ENCODE measurements around the gene TRAT1. TPM values are rescaled to one million over a fixed set of nuclear protein-coding genes. Genes with fewer than 3 reads are reported as not detected.
"Not testable (repeated sequence)": the region's sequence is repeated elsewhere in the genome, so short reads cannot be mapped to it uniquely, and the experiment has no call there.

The TRAT1 gene
- total and polyA plus RNA-seq, 9 donors: 0.15 to 1.7 (median 0.55) TPM; not detected in 3

- H3K9me3 ChIP-seq: no peaks in the 10 kb centered on the region
- WGBS, 3 donors: 83 to 89% (median 88%) methylated on average over 1 of the region's 1 CpG
- no peak overlapping the region for H3K4me3 ChIP-seq
- H3K4me1 ChIP-seq (ENCODE audit: insufficient read depth): no peaks in the 10 kb centered on the region
- H3K27ac ChIP-seq: no peak overlapping the region
- no peaks in the 10 kb centered on the region for H3K27me3 ChIP-seq
- intact Hi-C loops (cut with DNase I): no loop called here
- no peak for TF ChIP-seq EP300 (IDR thresholded peaks at IDR 0.05)
- no peak for TF ChIP-seq CTCF (IDR thresholded peaks at IDR 0.05)
- TF ChIP-seq POLR2A (IDR thresholded peaks at IDR 0.05): no peak
- no peak for DNase-seq
- no peaks in the 10 kb centered on the region for H3K36me3 ChIP-seq
Observed at GRCh38 chr3:108820586-108820985, 2.0 kb upstream of the TRAT1 start.

- Histone ChIP-seq H3K36me3 (no peaks in the 10 kb centered on the region), H3K4me3 (no peak overlapping the region), H3K4me1 (ENCODE audit: insufficient read depth) (no peaks in the 10 kb centered on the region), H3K27me3 (no peaks in the 10 kb centered on the region), H3K27ac (no peak overlapping the region), H3K9me3 (no peaks in the 10 kb centered on the region)
- TF ChIP-seq CTCF (IDR thresholded peaks at IDR 0.05) (no peak), POLR2A (IDR thresholded peaks at IDR 0.05) (no peak)
- no peak for DNase-seq
- WGBS, 3 donors: 70 to 81% (median 78%) methylated on average over 2 of the region's 2 CpGs
- intact Hi-C loops (cut with DNase I): no loop called here
Observed at GRCh38 chr3:108823227-108823626, 641 bp downstream of the TRAT1 start.

GRCh38 chr3:108823803-108824202 lies 1.2 kb downstream of the TRAT1 start:
- H3K4me3 ChIP-seq; intact Hi-C loops (cut with DNase I); H3K27me3 ChIP-seq; DNase-seq; H3K4me1 ChIP-seq (ENCODE audit: insufficient read depth); H3K27ac ChIP-seq; H3K36me3 ChIP-seq; H3K9me3 ChIP-seq: not testable (repeated sequence)
- WGBS, 3 donors: 92 to 94% (median 93%) methylated on average over 10 of the region's 10 CpGs

GRCh38 chr3:108826309-108827187 lies 4.0 kb downstream of the TRAT1 start:
- H3K36me3 ChIP-seq: no peaks in the 10 kb centered on the region
- TF ChIP-seq POLR2A (IDR thresholded peaks at IDR 0.05) (no peak), CTCF (IDR thresholded peaks at IDR 0.05) (no peak), EP300 (IDR thresholded peaks at IDR 0.05) (no peak)
- no peak overlapping the region for H3K27ac ChIP-seq
- no peaks in the 10 kb centered on the region for H3K27me3 ChIP-seq
- H3K9me3 ChIP-seq: no peaks in the 10 kb centered on the region
- intact Hi-C loops (cut with DNase I): no loop called here
- no peak for DNase-seq
- WGBS, 3 donors: 54 to 64% (median 58%) methylated on average over 6 of the region's 6 CpGs
- no peak overlapping the region for H3K4me3 ChIP-seq
- no peaks in the 10 kb centered on the region for H3K4me1 ChIP-seq (ENCODE audit: insufficient read depth)

GRCh38 chr3:108830381-108830780 lies 7.8 kb downstream of the TRAT1 start:
- intact Hi-C loops (cut with DNase I): loop anchor here in 1 of 4 donors (5.0 kb wide), 1 partner anchor 1258 kb away; no protein-coding TSS in a partner anchor
- 68 to 71% (median 68%) methylated on average over 3 of the region's 3 CpGs for WGBS, 3 donors
- no peaks in the 10 kb centered on the region for H3K27me3 ChIP-seq
- DNase-seq: no peak
- H3K27ac ChIP-seq: no peak overlapping the region
- no peaks in the 10 kb centered on the region for H3K36me3 ChIP-seq
- TF ChIP-seq CTCF (IDR thresholded peaks at IDR 0.05) (no peak), EP300 (IDR thresholded peaks at IDR 0.05) (no peak), POLR2A (IDR thresholded peaks at IDR 0.05) (no peak)
- no peaks in the 10 kb centered on the region for H3K4me1 ChIP-seq (ENCODE audit: insufficient read depth)
- no peaks in the 10 kb centered on the region for H3K9me3 ChIP-seq
- H3K4me3 ChIP-seq: no peak overlapping the region
